HG03103 (cell line): ENCODE data around the gene MCTP2.

Experiments used
- ATAC-seq: cut with Tn5 transposase; IDR thresholded peaks from one replicate; pipeline ENCODE4 v1.9.1; 2021; ENCODE audit warnings: low read depth; ENCODE audit not compliant: unreplicated experiment

The MCTP2 gene

DNA sequence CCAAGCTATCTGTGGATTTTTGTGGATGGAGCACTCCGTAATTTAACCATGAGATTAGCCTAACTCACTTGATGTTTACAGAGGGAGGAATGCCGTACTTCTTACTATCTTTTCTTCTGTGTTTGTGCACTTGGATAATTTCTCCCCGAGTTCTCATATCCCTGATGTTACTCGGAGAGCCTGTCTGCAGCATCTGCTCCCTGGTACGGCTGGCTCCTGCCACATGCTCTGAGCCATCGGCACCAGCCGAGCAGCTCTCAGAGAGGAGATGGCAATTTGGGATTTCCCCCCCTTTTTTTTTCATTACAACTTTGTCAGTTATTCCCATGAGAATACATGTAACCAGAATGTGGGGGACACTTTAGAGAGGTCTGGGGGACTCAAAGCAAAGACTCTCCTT lies 155.0 kb downstream of the MCTP2 start:
- no peak for ATAC-seq

DNA sequence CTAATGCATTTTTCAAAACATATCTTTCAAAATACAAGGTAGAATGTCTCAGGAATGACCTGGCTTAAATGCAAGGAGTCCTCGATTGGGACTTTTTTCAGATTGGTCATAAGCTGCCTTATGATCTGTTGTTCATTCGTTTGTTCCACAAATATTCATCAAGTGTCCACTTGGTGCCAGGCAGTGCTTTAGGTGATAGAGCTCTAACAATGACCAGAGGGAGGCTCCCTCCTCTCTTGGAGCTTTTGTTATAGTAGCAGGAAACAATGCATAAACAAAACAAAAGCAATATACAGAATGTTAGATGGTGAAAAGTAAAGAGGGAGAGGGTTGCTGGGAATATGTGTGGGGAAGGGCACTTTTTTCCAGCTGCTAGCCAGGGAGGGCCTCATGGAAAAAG lies 156.1 kb downstream of the MCTP2 start:
- no peak for ATAC-seq

DNA sequence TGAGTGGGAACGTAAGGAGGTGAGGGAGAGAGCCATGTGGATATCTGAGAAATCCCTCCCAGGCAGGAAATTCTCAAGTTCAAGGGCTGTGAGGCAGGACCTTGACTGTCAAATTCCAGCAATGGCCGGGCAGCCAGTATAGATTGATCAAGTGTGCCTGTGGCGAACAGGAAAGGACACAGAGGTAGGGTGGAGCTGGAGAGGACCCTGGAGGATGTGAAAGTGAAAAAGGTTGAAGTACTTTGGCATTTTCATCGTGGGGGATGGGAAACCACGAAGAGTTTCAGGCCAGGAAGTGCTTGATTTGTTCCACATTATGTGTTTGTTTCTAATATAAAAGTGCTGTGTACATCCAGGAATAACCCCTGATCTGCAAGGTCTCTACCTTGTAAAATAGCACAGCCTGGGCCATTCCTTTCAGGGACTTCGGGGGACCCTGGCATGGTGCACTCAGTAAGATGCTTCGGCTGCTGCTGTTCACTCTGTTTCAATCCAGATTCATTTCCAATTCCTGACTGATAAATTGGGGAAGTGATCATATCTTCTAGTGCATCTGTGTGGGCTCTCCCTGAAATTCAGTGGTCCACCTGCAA lies 156.6 kb downstream of the MCTP2 start:
- ATAC-seq: peak; percentile 60

DNA sequence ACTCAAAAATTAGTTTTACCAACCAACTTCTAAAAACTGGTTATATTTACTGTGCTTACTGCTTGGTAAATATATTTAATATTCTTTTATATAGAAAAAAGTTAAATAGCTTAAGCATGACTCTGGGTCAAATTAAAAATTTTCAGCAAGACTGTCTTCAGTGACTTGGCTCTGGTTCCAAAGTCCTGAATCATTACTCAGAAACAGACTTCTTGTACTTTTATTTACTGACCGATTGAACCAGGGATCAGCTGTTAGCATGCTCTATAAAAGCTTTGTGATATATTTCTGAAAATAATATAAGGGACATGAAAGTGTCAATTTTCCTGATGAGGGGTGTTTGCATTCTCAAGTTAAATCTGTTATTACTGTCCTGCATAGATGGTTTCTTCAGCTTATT lies 164.3 kb downstream of the MCTP2 start:
- no peak for ATAC-seq

DNA sequence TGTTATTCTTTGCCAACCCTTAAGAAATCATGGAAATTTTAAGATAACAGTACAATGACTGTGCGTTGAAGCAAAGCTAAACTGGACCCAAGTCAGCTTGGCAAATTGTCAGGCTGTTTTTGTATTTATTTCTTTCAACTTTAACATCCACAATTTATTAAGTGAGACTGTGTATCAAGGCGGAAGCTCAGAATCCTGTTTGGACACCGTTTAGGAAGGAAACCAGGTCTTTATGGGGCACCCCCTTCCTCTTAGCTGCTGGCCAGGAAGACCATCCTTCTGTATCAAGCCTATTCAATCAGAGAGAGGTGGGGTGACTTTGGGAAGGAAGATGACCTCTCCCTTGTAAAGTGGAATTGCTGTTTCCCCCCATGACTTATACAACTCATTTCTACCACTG lies 166.0 kb downstream of the MCTP2 start:
- no peak for ATAC-seq

DNA sequence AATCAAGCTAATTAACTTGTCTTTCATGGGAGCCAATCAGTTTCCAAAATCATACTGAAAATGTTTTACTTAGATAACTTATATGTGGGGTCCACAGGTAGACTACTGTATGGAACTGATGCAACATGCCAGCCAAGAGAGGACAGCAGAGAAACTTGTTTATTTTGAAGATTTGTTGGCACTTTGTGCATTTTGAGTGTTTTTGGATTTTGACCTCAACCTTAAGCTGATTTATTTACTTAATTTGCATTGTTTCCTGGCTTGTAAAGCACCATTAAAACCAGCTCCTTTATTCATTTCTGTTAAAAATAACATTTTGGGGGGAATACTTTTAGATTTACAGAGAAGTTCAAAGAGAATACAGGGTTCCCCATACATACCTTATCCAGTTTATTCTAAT lies 166.6 kb downstream of the MCTP2 start:
- no peak for ATAC-seq

DNA sequence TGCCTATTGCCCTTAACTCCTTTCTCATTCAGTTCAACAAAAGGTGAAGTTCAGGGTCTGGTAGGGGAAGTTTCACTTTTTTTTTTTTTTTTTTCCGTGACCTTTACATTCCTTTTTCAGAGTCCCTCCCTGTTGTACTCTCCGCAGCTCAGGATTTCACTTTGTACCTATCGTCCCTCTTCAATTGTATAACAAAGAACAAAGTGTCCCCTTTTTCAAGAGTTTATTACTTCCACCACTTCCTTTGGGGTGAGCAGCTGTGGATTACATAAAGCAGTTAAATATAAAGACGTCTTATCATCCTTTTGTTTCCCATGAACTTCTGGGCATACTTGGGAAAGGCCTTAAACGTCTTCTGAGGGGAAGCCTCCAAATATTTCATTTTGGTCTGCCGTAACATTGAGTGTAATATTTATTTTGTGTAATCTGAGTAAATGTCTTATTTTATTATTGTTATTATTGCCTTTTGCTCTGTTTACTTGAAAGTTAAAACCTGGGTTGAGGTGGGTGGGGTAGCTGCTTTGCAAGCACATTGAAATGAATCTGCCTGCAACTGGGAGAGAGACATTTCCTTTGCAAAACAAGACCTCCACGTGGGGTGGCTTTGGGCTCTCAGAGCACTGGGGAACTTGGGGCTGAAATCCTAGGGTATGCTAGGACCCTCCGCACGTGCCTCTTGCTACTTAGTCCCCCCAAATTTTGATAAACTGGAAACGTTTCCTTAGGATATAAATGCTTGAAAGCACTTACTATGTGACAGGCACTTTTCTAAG lies 169.4 kb downstream of the MCTP2 start:
- no peak for ATAC-seq

DNA sequence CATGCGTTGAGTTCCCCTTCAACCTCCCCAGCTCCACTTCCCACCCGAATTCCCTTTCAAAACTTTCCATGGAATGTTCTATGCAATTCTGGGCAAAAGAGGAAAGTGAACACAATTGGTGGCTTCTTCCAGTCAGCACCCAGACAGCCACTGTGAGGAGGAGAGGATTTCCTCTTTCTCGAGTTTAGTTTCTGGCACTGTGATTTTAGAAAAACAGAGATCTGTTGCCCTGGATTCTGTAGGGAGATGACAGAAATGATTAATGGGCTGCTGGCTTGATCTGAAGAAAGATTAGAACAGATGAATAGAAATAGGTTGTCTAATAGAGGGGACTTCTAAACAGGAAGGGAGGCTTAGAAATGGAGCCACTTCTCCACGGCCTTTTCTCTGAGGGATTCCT lies 172.0 kb downstream of the MCTP2 start:
- ATAC-seq: no peak

DNA sequence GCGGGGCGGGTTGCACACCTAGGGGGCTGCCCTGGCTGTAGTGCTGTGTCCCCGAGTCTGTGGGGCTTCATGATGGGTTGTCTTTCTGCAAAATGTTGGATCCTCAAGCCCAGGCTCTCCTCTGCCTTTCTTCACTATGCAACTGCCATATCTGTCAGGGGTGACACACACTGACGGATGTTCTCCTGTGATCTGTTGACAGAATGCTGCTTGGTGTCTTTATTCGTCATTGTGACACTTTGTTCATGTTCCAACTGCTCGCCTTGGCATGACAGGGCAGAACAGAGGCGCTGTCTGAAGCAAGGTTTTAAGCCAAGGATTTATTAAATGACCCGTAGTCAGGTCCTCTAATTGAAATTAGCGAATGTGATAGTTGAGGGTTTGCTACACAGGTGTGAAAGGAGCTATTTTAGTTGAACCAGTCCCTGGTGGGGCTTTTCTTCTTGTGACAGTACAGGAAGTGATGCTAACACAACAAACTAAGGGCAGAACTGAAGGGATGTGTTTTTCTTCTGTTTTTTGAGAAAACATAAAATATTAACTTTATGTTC lies 173.4 kb downstream of the MCTP2 start:
- no peak for ATAC-seq

DNA sequence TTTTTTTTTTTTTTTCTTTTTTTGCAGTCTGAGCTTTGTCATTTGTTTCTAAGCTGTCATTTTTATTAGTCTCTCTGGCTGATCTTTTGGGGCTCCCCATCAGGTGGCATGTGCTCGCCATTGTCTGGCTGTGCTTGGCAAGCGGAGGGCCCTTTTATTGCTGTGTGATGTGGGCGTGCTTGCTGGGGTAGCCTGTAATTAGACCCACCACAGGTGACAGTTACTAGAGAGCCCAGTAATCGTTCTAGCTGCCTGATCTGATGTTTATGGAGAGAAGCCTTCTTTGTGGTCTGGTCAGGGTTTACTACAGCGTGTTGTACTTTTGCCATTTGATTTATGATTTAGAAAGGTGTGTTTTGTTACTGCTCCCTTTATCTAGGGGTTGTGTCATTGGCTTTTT lies 179.9 kb downstream of the MCTP2 start:
- no peak for ATAC-seq

DNA sequence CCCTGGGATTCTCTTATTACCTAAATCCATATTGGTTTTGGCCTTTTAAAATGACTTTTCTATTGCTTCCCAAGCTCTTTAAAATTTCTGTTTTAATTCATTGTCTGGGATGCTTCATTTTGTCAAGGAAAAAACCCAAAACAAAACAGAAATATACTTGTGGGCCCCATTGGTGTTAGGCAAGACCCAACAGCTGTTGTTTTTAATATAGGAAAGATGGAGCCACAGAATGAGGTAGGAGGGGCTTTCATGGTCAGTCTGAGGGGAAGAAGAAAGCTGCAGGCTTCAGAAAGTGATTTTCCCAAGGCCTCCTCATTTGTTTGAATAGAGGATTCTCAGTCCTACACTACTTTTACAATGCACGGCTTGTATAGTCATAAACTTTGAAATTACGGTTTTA lies 180.5 kb downstream of the MCTP2 start:
- no peak for ATAC-seq

DNA sequence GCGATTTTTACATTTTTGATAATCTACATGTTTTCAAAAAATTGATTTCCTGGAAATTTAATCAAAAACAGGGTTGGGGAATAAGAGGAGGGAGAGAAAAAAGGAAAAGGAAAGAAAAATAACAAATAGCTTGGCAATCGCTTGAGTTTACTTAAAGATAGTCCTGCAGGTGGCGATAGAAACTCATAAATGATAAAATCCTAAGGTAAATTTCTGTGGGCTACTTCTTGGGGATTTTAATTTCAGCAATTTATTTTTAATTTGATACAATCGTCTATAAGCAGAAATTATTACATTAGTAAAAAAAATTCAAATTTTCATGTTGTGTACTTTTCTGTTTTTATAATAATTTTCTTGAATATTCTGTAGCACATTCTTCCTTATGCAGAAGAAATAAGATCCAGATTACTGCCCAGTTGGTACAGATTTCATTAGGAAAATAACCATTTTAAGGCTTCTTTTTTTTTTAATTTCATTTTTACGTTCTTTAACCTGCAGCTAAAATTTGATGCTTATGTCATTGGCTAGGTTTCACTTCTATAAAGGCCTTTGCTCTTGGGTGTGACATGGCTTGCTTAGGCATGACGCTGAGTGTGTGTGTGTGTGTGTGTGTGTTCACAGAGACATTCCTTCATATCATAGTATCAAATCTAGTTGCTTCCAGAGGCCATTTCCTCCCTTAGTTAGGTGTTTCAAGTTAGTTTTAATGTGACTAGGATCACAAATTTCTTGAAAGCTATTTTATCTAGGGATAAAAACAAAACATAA lies 181.8 kb downstream of the MCTP2 start:
- peak; percentile 80 for ATAC-seq

DNA sequence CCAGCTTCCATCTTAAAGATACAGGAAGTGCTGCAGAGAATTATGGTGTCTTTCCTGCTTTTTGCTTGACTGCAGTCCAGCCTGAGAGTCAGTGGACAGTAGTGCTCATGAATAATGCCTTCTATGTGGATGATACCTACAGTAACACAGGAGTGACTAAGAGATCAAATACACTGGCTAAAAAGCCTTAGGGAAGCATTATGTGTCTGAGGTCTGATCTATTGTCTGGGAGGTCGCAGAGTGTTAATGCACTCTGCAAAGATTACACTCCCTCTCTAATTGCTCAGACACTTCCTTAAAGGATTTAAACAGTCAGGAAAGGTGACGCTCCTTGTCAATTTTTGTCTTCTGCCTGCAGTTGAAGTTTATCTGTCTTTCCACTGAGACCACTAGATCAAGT lies 183.6 kb downstream of the MCTP2 start:
- ATAC-seq: no peak

DNA sequence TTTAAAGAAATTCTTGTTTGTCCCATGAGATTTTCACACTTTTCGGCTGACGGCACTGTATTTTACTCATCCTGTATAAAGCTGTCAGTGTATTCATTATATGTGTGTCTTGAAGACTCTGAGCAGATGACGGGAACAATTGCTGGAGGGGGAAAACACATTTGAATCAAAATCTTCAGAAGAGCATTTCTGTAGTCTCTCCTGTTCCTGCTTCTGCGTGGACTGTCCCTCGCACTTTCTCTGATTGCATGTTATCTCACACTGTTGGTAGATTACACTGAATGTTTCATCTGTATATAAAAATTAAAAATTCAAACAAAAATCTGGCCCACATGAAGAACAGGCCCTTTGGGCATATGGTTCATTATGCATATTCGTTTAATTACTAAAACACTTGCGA lies 184.9 kb downstream of the MCTP2 start:
- no peak for ATAC-seq

DNA sequence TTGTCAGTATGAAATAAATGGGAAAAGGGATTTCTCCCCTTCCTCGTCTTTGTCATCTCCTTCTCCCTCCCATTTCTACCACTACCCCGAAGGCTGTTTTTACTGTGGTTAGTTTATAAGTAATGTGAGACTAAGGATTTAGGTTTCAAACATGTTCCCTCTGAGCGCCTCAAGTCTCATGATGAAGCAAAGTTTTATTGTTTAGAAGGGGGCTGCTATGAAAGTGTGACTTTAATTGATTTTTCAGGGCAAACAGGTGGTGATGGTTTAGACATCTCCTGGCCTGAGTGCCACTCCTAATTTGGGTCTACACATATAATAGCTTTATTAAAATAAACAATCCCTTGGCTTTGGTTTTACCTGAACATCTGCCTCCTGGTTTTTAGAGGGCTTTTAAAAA lies 185.5 kb downstream of the MCTP2 start:
- no peak for ATAC-seq

DNA sequence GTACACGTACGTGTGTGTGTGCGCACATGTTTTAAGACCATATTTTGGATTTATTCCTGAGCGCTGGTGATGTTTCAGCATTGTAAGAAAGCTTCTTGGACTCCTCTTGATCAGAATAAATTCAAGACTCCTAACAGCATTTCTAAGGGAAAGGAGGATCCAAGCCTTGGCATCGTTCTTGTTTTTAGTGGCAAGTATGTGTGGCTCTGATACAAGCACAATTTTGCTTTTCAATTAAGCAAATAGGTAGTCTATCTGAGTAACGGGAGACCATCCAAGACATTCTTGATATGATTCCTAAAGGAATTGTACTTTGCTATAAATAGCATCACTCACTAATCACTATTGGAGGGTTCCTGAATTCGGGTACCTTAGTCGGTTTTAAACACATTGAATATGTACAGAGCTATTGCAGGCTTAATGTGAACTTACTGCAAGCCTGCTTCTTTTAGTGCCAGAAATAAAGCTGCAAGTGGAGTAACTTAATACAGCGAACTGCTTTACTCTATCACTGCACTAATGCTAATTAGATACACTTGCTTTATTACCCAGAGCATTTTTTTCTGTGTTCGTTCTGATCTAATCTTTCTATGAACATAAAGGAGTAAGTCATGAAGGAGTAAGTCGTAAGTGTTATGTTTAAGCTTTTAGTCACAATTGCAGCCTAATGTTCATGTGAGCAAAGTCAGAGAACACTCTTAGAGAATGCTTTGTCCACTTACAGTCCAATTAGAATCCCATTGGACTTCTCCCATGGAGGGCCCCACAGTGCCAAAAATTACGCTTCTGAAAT lies 186.3 kb downstream of the MCTP2 start:
- ATAC-seq: no peak

DNA sequence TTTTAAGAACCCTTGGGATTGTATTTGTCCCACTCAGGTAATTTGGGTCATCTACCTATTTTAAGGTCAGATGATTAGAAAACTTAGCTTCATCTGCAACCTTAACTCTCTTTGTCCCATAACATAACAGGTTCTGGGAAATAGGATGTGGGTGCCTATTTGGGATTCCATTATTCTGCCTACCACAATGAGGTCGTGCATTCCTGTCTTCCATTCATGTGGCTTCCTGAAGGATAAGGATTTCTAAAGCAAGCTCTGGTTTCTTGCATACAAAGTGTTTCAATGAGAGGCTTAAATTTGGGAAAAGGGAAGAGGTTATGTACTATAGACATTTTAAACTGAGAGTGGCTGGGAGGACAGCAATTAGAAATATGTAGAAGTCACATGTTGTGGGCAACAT lies 190.3 kb downstream of the MCTP2 start:
- ATAC-seq: no peak

DNA sequence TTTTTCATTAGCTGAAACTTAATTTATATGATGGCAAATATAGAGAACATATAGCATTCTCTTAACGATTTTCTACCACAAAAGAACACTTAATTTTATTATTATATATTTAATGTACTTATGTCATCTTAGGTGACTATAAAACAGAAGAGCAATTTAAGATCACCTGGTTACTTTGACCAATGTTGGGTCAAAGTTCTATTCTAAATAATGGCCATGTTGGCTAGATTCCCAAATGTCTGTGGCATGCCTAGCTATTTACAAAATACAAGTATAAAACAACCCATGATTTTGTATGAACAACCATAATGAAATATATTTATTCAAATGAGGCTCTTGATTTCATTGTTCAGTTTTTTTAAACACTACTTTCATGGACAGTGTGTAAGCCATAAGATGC lies 200.9 kb downstream of the MCTP2 start:
- no peak for ATAC-seq

DNA sequence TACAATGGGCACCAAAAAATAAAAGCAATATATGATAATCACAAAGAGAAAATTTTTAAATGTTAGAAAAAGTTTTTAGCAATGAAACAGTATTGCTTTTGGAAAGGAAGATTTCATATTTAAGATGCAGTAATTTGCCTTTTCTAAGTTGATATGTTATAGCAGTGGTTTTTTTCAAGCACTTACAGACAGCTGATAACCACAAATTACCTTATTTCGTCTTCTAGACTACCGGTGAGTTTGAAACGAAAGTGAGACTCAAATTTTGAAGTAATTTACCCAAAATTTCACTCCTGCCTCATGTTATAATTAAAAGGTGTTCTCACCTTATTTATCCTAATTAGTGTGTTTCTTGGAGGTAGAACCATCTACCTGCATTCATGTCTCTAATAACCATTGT lies 207.8 kb downstream of the MCTP2 start:
- ATAC-seq: no peak

DNA sequence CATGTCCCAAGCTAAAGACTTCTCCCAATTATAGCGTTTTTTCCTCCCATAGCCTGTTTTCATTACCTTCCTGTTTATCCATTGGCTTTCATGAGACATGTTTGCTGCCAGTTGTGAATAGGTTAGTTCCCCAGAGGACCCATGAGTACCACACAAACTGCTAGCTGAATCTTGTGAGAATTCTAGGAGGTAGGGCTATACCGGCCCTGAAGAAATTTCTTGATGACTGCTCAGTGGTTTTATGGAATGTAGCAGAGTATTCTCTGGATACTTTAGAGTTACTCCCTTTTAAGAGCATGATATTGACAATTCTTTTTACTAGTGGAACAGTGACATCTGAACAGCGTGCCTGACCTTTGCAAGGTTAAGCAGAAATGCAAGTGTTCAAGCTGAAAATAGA lies 210.4 kb downstream of the MCTP2 start:
- ATAC-seq: no peak

DNA sequence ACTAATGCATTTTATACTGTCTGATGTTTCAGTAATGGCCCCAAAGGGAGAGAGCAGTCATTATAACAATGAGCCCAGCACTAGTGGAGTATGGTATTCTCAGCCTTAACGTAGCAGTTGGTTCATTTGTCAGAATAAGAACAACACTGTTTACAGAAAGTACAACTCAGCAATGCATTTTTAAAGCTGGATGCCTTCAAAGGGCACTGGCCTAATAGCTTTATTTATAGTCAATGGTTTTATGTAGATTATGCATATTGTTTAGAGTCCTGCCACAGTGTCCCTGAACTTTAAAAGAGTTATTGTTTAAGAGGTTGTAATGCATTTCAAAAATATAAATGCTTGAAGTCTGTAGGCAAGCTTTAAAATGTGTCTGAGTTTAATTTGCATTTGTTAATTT lies 211.1 kb downstream of the MCTP2 start:
- no peak for ATAC-seq
